GM21717 (cell line): ENCODE measurements around the gene SMOC1.

Experiments
- ATAC-seq: cut with Tn5 transposase; IDR thresholded peaks from one replicate; pipeline ENCODE4 v1.9.1; 2021; ENCODE audit warnings: mild to moderate bottlenecking, moderate library complexity; ENCODE audit not compliant: unreplicated experiment

Gene SMOC1

GRCh38 chr14:69973846-69974245 is 94.6 kb downstream of the SMOC1 start:
- no peak for ATAC-seq

- no peak for ATAC-seq
Observed at GRCh38 chr14:69979882-69980281, 100.7 kb downstream of the SMOC1 start.

GRCh38 chr14:69980457-69981425 is 101.5 kb downstream of the SMOC1 start:
- ATAC-seq = no peak

- no peak for ATAC-seq
Observed at GRCh38 chr14:69982220-69982839, 103.1 kb downstream of the SMOC1 start.

- ATAC-seq = no peak
Observed at GRCh38 chr14:69982886-69983285, 103.7 kb downstream of the SMOC1 start.

GRCh38 chr14:69983317-69983716 is 104.1 kb downstream of the SMOC1 start:
- no peak for ATAC-seq

GRCh38 chr14:69985463-69985862 is 106.2 kb downstream of the SMOC1 start:
- no peak for ATAC-seq

- no peak for ATAC-seq
Observed at GRCh38 chr14:69986336-69986735, 107.1 kb downstream of the SMOC1 start.

GRCh38 chr14:69987406-69988121 is 108.3 kb downstream of the SMOC1 start:
- ATAC-seq = no peak

- ATAC-seq = no peak
Observed at GRCh38 chr14:69988979-69989378, 109.8 kb downstream of the SMOC1 start.

GRCh38 chr14:69989622-69990021 is 110.4 kb downstream of the SMOC1 start:
- ATAC-seq = no peak

GRCh38 chr14:69990323-69990722 is 111.1 kb downstream of the SMOC1 start:
- ATAC-seq = no peak

- no peak for ATAC-seq
Observed at GRCh38 chr14:69991422-69991821, 112.2 kb downstream of the SMOC1 start.

- no peak for ATAC-seq
Observed at GRCh38 chr14:69992564-69992963, 113.3 kb downstream of the SMOC1 start.

- no peak for ATAC-seq
Observed at GRCh38 chr14:69993326-69993725, 114.1 kb downstream of the SMOC1 start.

- no peak for ATAC-seq
Observed at GRCh38 chr14:69994002-69994401, 114.8 kb downstream of the SMOC1 start.

- no peak for ATAC-seq
Observed at GRCh38 chr14:69996216-69996615, 117.0 kb downstream of the SMOC1 start.

GRCh38 chr14:69997849-69998248 is 118.6 kb downstream of the SMOC1 start:
- ATAC-seq = no peak

- no peak for ATAC-seq
Observed at GRCh38 chr14:69999261-69999674, 120.1 kb downstream of the SMOC1 start.

- no peak for ATAC-seq
Observed at GRCh38 chr14:70000601-70001000, 121.4 kb downstream of the SMOC1 start.

- no peak for ATAC-seq
Observed at GRCh38 chr14:70002589-70003346, 123.6 kb downstream of the SMOC1 start.
